Measurements from ENCODE around the gene MAG. TPM values are rescaled to one million over a fixed set of nuclear protein-coding genes. Genes with fewer than 3 reads are reported as not detected.
A peak's percentile ranks its signal among the peaks of the same experiment; 100 is the strongest.

The MAG gene
- total and polyA plus RNA-seq, 2 of the 13 experiments (the other 11 are each of a cell fraction or from before 2014, with no cell fraction given), result 0.20 to 1.3 TPM

DNA sequence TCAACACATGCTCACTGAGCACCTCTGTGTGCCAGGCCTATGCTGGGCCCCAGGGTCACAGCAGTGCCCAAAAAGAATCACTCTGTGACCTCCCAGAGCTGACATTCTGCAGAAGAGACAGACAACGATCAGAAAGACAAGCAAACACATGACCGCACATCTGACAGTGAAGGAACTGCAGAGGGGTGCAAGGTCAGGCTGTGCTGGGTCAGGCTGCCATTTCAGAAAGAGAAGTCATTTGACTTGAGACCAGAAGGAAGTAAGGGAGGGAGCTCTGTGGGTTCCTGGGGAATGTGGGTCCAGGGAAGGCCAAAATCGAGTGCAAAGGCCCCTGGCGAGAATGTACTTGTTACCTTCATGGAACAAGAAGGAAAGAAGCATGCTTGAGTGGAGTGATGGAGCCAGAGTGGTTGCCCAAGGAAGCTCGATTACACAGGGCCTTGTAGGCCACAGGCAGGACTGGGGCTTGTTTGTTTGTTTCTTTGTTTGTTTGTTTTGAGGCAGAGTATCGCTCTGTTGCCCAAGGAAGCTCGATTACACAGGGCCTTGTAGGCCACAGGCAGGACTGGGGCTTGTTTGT, 25.6 kb downstream of the MAG start (continued):
- TF ChIP-seq, protein P1, sequence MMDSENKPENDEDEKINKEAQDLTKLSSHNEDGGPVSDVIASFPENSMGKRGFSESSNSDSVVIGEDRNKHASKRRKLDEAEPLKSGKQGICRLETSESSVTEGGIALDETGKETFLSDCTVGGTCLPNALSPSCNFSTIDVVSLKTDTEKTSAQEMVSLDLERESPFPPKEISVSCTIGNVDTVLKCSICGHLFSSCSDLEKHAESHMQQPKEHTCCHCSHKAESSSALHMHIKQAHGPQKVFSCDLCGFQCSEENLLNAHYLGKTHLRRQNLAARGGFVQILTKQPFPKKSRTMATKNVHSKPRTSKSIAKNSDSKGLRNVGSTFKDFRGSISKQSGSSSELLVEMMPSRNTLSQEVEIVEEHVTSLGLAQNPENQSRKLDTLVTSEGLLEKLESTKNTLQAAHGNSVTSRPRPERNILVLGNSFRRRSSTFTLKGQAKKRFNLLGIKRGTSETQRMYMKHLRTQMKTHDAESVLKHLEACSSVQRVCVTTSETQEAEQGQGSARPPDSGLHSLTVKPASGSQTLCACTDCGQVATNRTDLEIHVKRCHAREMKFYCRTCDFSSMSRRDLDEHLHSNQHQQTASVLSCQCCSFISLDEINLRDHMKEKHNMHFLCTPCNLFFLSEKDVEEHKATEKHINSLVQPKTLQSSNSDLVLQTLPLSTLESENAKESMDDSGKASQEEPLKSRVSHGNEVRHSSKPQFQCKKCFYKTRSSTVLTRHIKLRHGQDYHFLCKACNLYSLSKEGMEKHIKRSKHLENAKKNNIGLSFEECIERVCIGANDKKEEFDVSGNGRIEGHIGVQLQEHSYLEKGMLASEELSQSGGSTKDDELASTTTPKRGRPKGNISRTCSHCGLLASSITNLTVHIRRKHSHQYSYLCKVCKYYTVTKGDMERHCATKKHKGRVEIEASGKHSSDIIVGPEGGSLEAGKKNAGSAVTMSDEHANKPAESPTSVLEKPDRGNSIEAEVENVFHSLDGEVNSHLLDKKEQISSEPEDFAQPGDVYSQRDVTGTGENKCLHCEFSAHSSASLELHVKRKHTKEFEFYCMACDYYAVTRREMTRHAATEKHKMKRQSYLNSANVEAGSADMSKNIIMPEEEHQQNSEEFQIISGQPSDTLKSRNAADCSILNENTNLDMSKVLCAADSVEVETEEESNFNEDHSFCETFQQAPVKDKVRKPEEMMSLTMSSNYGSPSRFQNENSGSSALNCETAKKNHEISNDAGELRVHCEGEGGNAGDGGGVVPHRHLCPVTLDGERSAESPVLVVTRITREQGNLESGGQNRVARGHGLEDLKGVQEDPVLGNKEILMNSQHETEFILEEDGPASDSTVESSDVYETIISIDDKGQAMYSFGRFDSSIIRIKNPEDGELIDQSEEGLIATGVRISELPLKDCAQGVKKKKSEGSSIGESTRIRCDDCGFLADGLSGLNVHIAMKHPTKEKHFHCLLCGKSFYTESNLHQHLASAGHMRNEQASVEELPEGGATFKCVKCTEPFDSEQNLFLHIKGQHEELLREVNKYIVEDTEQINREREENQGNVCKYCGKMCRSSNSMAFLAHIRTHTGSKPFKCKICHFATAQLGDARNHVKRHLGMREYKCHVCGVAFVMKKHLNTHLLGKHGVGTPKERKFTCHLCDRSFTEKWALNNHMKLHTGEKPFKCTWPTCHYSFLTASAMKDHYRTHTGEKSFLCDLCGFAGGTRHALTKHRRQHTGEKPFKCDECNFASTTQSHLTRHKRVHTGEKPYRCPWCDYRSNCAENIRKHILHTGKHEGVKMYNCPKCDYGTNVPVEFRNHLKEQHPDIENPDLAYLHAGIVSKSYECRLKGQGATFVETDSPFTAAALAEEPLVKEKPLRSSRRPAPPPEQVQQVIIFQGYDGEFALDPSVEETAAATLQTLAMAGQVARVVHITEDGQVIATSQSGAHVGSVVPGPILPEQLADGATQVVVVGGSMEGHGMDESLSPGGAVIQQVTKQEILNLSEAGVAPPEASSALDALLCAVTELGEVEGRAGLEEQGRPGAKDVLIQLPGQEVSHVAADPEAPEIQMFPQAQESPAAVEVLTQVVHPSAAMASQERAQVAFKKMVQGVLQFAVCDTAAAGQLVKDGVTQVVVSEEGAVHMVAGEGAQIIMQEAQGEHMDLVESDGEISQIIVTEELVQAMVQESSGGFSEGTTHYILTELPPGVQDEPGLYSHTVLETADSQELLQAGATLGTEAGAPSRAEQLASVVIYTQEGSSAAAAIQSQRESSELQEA (CRISPR knock-in tag; IDR thresholded peaks at IDR 0.05; ENCODE audit: not compliant biosample characterization), result no peak
- TF ChIP-seq, protein P2, sequence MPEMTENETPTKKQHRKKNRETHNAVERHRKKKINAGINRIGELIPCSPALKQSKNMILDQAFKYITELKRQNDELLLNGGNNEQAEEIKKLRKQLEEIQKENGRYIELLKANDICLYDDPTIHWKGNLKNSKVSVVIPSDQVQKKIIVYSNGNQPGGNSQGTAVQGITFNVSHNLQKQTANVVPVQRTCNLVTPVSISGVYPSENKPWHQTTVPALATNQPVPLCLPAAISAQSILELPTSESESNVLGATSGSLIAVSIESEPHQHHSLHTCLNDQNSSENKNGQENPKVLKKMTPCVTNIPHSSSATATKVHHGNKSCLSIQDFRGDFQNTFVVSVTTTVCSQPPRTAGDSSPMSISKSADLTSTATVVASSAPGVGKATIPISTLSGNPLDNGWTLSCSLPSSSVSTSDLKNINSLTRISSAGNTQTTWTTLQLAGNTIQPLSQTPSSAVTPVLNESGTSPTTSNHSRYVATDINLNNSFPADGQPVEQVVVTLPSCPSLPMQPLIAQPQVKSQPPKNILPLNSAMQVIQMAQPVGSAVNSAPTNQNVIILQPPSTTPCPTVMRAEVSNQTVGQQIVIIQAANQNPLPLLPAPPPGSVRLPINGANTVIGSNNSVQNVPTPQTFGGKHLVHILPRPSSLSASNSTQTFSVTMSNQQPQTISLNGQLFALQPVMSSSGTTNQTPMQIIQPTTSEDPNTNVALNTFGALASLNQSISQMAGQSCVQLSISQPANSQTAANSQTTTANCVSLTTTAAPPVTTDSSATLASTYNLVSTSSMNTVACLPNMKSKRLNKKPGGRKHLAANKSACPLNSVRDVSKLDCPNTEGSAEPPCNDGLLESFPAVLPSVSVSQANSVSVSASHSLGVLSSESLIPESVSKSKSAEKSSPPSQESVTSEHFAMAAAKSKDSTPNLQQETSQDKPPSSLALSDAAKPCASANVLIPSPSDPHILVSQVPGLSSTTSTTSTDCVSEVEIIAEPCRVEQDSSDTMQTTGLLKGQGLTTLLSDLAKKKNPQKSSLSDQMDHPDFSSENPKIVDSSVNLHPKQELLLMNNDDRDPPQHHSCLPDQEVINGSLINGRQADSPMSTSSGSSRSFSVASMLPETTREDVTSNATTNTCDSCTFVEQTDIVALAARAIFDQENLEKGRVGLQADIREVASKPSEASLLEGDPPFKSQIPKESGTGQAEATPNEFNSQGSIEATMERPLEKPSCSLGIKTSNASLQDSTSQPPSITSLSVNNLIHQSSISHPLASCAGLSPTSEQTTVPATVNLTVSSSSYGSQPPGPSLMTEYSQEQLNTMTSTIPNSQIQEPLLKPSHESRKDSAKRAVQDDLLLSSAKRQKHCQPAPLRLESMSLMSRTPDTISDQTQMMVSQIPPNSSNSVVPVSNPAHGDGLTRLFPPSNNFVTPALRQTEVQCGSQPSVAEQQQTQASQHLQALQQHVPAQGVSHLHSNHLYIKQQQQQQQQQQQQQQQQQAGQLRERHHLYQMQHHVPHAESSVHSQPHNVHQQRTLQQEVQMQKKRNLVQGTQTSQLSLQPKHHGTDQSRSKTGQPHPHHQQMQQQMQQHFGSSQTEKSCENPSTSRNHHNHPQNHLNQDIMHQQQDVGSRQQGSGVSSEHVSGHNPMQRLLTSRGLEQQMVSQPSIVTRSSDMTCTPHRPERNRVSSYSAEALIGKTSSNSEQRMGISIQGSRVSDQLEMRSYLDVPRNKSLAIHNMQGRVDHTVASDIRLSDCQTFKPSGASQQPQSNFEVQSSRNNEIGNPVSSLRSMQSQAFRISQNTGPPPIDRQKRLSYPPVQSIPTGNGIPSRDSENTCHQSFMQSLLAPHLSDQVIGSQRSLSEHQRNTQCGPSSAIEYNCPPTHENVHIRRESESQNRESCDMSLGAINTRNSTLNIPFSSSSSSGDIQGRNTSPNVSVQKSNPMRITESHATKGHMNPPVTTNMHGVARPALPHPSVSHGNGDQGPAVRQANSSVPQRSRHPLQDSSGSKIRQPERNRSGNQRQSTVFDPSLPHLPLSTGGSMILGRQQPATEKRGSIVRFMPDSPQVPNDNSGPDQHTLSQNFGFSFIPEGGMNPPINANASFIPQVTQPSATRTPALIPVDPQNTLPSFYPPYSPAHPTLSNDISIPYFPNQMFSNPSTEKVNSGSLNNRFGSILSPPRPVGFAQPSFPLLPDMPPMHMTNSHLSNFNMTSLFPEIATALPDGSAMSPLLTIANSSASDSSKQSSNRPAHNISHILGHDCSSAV (CRISPR knock-in tag; IDR thresholded peaks at IDR 0.05; ENCODE audit: borderline replicate concordance), result no peak
- TF ChIP-seq ZNF180 (CRISPR knock-in tag; IDR thresholded peaks at IDR 0.05; ENCODE audit: borderline replicate concordance, low read depth) (no peak), YEATS4 (CRISPR knock-in tag; IDR thresholded peaks at IDR 0.05; ENCODE audit: borderline replicate concordance) (no peak), ZNF550 (CRISPR knock-in tag; IDR thresholded peaks at IDR 0.05; ENCODE audit: borderline replicate concordance) (no peak), REPIN1 (CRISPR knock-in tag; IDR thresholded peaks at IDR 0.05; ENCODE audit: borderline replicate concordance, low read depth) (no peak), SPEN (CRISPR knock-in tag; IDR thresholded peaks at IDR 0.05; ENCODE audit: low read depth) (peak; percentile 36; the same call in 1 of the 2 replicates), ZFX (CRISPR knock-in tag; IDR thresholded peaks at IDR 0.05; ENCODE audit: low read depth) (0 out of 2 replicates have a peak, but pooled peaks have one; percentile 51), ONECUT2 (CRISPR knock-in tag; IDR thresholded peaks at IDR 0.05) (no peak), KLF11 (CRISPR knock-in tag; IDR thresholded peaks at IDR 0.05) (no peak), ZNF776 (CRISPR knock-in tag; IDR thresholded peaks at IDR 0.05) (0 out of 2 replicates have a peak, but pooled peaks have one; percentile 23)
- TF ChIP-seq, protein P3, sequence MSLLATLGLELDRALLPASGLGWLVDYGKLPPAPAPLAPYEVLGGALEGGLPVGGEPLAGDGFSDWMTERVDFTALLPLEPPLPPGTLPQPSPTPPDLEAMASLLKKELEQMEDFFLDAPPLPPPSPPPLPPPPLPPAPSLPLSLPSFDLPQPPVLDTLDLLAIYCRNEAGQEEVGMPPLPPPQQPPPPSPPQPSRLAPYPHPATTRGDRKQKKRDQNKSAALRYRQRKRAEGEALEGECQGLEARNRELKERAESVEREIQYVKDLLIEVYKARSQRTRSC (CRISPR knock-in tag; IDR thresholded peaks at IDR 0.05; ENCODE audit: low read depth), result no peak
